Muscle of leg (tissue), 11 donors: ENCODE data around the gene MRPS5. TPM values are rescaled to one million over a fixed set of nuclear protein-coding genes. Genes with fewer than 3 reads are reported as not detected.
A peak's percentile ranks its signal among the peaks of the same experiment; 100 is the strongest.

Experiments used
- DNase-seq: peaks from one replicate; pipeline ENCODE4 v3.0.0; 2013
- H3K27ac ChIP-seq: one replicate; pipeline ENCODE4 v1.5.1; 2013; ENCODE audit warnings: mild to moderate bottlenecking, low read length, control low read depth
- H3K27me3 ChIP-seq: one replicate; pipeline ENCODE4 v1.6.1; 2013; ENCODE audit warnings: low read length; ENCODE audit not compliant: control insufficient read depth, insufficient read depth
- H3K36me3 ChIP-seq: one replicate; pipeline ENCODE4 v1.6.1; 2013; ENCODE audit warnings: low read length; ENCODE audit not compliant: control insufficient read depth, insufficient read depth
- H3K4me1 ChIP-seq: one replicate; pipeline ENCODE4 v1.6.1; 2013; ENCODE audit warnings: low read length; ENCODE audit not compliant: control insufficient read depth, insufficient read depth
- H3K4me3 ChIP-seq: one replicate; pipeline ENCODE4 v1.5.1; 2013; ENCODE audit warnings: low read length, control low read depth
- H3K9me3 ChIP-seq: replicated peaks from 2 replicates; pipeline ENCODE4 v1.6.1; 2013; ENCODE audit warnings: low read depth, low read length; ENCODE audit not compliant: control insufficient read depth
- WGBS: methylation state at CpG from one replicate; pipeline ENCODE4 v1.1.5; 2013; ENCODE audit warnings: missing lambda C conversion rate; ENCODE audit not compliant: insufficient coverage; 5-methylcytosine and 5-hydroxymethylcytosine counted together
- polyA plus RNA-seq, 8 donors: library from polyadenylated mRNA; unstranded; fragments of 120-200 nt; gene quantifications; one replicate each; pipeline versions ENCODE4 v1.2.1 to v1.2.3, GENCODE V29; 2013; ENCODE audit warnings: inconsistent platforms in 1 of 8, low replicate concordance in 1 of 8; ENCODE audit not compliant: insufficient read length in 8 of 8, insufficient read depth in 1 of 8
- total RNA-seq: library from RNA; stranded (reverse); fragments of 120-200 nt; gene quantifications from one replicate; pipeline ENCODE4 v1.2.4, GENCODE V29; 2013

The MRPS5 gene
- total and polyA plus RNA-seq, 9 donors: 44.3 to 67.0 (median 50.8) TPM

DNA sequence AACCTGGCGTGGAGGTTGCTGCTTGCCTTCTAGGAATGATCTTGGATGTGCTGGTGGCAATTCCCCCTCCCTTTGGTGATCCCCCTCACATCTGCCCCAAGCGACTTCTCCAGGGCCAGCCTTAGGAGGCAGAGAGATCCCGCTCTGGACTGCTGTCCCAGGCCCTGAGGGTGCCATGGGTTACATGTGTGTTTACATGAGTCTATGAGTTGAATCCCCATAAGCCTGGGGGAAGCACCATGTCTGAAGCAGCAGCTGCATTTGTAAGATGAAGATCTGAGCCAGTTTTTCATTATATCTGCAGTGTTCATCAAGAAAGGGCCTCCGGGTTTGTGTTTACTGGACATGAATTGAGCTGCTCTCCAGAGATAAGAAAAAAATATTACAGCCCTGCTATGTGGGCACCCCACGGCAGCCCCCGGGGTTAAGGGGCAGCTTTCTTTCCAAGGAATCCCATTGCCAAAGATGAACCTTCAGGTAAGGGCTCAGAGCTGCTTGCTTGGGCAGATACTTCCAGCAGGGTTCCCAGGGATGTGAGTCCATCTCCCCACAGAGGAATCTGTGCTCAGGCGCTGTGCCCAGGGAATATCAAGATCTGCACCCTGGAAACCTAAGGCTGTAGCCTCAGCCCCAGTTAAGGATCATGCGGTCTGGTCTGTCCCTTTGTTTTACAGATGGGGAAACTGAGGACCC, 46.0 kb downstream of the MRPS5 start:
- no peak for DNase-seq
- peaks cover 49% of the 10 kb centered on the region for H3K27me3 ChIP-seq
- no peak overlapping the region for H3K27ac ChIP-seq
- no peaks in the 10 kb centered on the region for H3K9me3 ChIP-seq
- H3K36me3 ChIP-seq: no peaks in the 10 kb centered on the region
- no peak overlapping the region for H3K4me3 ChIP-seq
- H3K4me1 ChIP-seq: peaks cover 14% of the 10 kb centered on the region
- 60% methylated on average over 2 of the region's 8 CpGs for WGBS

DNA sequence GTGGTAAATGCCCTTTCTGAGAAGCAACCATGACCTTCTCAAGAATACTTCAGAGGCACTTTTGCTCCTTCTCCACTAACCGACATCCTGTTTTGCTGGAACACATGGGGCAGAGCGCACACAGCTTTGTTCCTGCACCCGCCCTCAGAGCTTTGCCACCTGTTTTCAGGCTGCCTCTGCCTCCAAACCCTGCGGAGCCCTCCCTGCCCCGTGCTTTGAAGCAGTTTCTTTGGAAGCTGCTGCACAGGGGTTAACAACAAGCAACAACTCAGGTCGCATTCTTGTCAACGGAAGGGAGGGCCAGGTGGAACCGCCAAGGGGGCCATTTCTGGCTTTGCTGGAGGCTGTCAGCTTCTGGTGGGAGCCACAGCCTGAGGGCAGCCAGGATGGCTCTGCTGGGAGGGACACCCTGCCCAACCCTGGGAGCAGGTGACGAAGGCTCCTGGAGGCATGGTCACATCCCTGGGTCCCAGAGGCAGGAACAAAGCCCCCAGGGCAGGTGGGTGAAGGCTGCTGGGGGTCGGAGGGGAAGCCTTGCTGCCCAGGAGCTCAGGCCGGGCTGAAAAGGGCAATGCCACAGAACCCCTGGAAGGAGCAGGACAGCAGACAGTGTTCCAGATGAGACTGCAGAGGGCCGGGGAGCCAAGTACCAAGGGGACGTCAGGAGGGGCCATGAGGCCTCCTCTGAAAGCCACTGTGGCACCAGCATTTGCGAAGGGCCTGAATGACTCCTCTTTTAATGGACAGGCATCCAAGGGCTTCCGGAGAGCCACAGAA, 46.8 kb downstream of the MRPS5 start:
- no peak for DNase-seq
- Histone ChIP-seq H3K27ac (no peak overlapping the region), H3K4me3 (no peak overlapping the region), H3K27me3 (peaks cover 49% of the 10 kb centered on the region), H3K36me3 (no peaks in the 10 kb centered on the region), H3K4me1 (peaks cover 14% of the 10 kb centered on the region), H3K9me3 (no peaks in the 10 kb centered on the region)
- WGBS: 50% methylated on average over 13 of the region's 15 CpGs

DNA sequence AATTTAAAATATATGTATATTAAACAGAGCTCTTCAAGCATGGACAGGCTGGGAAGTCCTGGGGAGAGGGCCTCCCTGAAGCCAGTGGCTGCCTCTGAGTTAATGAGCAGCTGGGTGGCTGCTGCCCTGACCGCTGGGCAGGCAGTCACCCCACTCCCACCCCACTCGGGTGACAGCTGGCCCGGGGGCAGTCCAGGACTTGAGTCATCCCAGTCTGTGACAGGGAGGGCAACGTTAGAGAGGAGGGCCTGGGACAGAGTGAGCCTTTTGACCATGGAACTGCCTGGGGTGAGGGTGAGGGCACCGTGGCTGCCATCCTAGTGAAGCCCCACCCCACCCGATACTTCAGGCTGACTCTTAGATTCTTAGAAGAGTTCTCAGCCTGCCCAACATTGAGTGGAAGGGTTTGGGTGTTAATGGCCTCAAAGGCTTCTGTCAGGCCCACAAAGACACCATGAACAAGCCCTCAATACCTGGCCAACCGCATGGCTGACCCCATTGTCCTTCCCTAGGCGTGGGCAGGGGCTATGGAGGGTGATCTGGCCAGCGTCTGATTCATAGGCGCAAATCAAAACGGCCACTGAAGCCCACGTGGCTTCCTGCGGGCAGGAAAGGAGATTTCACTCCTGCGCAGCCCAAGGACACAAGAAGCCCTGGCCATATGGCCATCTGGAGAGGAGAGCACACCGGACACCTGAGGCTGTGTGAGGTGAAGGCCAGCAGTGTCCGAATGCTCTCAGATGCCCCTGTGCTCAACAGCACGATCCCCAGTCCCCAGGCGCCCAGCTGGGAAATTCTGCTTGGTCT, 47.5 kb downstream of the MRPS5 start:
- H3K27ac ChIP-seq: no peak overlapping the region
- H3K36me3 ChIP-seq: no peaks in the 10 kb centered on the region
- peaks cover 46% of the 10 kb centered on the region for H3K27me3 ChIP-seq
- WGBS: 72% methylated on average over 13 of the region's 18 CpGs
- peaks cover 14% of the 10 kb centered on the region for H3K4me1 ChIP-seq
- DNase-seq: peak; percentile 35
- no peaks in the 10 kb centered on the region for H3K9me3 ChIP-seq
- H3K4me3 ChIP-seq: no peak overlapping the region

DNA sequence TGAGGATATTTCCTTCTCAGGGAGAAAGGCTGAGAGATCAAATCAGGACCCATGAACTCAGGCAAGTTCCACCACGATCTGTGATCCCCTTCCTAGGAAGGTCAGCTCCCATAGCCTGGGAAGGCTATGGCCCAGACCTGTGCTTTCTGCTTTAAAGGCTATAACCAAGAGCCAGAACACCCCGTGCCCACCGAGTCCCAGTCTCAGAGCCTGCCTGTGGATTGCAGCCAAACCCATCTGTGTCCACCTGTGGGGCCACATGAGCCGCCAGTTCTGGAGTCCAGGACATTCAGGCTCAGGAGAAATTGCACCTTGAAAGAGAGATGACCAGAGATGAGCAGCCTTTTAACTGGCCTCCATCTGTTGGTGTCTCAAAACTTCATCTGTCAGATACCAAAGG, 49.2 kb downstream of the MRPS5 start:
- WGBS: 73% methylated on average over 4 of the region's 4 CpGs
- Histone ChIP-seq H3K27ac (no peak overlapping the region), H3K27me3 (peaks cover 32% of the 10 kb centered on the region), H3K4me1 (peaks cover 14% of the 10 kb centered on the region), H3K4me3 (no peak overlapping the region), H3K9me3 (no peaks in the 10 kb centered on the region), H3K36me3 (no peaks in the 10 kb centered on the region)
- DNase-seq: no peak

DNA sequence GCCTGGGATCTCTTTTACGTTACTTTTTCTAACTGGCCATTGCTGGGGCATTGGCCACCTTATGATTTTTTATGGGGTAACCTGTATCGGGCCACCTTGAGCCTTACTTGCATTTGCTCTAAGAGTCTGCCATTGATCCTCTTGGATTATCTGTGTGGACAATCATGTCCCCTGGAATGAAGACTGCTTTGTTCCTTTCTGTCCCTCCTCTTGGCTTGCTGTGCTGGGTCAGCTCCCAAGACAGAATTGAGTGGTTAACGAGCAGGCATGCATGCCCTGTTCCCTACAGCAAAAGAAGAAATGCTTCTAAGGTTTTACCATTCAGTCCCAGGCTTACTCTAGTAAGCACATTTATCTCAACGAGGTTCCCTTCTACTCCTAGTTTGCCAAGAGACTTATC, 49.8 kb downstream of the MRPS5 start:
- Histone ChIP-seq H3K27me3 (peaks cover 27% of the 10 kb centered on the region), H3K9me3 (no peaks in the 10 kb centered on the region), H3K4me3 (no peak overlapping the region), H3K36me3 (no peaks in the 10 kb centered on the region), H3K27ac (no peak overlapping the region), H3K4me1 (peaks cover 9% of the 10 kb centered on the region)
- no peak for DNase-seq
- WGBS: 77% methylated on average over 3 of the region's 4 CpGs

DNA sequence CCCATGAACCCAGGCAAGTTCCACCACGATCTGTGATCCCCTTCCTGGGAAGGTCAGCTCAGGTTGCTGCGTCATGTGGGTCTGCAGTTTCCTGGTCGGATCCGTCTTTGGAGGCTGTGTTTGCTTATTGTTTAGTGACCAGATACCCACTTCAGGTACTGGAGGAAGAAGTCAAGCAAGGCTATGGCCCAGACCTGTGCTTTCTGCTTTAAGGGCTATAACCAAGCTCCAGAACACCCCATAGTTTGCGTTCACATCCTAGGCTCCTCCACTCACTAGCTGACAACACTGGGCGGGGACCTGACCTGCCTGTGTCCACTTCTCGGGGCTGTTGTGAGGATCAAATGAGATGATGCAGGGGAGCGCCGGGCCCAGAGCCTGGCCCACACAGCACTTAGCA, 52.1 kb downstream of the MRPS5 start:
- WGBS: 55% methylated on average over 2 of the region's 9 CpGs
- DNase-seq: no peak

DNA sequence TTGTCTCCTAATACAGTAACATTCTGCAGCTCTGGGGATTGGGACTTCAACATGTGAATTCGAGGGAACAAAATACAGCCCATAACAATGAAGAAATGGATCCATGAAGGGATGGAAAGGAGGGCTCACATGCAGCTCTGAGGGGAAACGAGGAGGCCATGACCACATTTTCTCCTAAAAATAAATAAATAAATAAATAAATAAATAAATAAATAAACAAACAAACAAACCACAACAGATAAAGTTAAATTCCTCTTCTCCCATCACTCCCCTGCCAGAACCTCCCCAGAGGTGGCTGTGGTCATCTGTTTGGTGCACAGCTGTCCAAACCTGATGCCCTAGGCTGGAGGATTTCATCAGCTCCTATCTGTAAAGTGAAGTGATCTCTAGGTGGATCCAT, 53.4 kb downstream of the MRPS5 start:
- WGBS: no CpG with 5 or more reads among the region's 2 CpGs
- no peak overlapping the region for H3K4me3 ChIP-seq

More for the DNA sequence above, 52.1 kb downstream of the MRPS5 start:
- no peaks in the 10 kb centered on the region for H3K9me3 ChIP-seq
- H3K27me3 ChIP-seq: peaks cover 7% of the 10 kb centered on the region
- peaks cover 3% of the 10 kb centered on the region for H3K4me1 ChIP-seq
- H3K4me3 ChIP-seq: no peak overlapping the region
- H3K36me3 ChIP-seq: no peaks in the 10 kb centered on the region
- H3K27ac ChIP-seq: no peak overlapping the region

DNA sequence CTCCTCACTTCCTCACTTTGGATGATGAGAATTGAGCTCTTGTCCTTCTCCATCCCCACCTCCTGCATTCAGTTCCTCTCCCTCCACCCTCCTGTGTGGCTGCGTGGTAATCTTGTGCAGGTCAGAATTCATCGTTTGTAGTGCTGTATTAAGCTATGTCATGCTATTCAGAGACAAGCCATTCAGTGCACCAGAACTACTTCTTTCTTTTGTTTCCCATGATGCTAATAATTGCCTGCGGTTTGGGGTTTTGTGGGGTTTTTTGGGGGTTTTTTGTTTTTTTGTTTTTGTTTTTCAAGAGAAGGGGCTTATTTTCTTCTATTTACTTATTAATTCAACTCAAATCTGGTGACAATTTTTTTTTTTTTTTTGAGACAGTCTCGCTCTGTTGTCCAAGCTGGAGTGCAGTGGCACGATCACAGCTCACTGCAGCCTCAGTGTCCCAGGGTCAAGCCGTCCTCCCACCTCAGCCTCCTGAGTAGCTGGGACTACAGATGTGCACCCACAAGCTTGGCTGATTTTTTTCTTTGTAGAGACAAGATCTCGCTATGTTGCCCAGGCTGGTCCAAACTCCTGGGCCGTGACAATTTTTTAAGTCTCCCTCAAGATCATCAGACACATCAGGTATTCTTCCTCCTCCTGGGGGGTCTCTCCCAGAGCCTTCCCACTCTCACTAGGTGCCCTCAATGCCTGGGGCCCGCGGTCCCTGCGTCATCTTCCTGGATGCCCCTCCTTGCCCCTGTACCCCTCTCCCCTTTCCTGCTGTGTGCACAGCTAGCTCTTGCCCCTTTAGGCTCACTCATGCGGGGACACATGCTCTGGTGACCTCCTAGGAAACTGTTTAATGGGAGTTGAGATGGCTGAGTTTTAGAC, 58.3 kb downstream of the MRPS5 start:
- Histone ChIP-seq H3K4me1 (peaks cover 2% of the 10 kb centered on the region), H3K9me3 (no peaks in the 10 kb centered on the region), H3K27me3 (no peaks in the 10 kb centered on the region), H3K36me3 (no peaks in the 10 kb centered on the region), H3K27ac (no peak overlapping the region), H3K4me3 (no peak overlapping the region)
- DNase-seq: no peak
- 81% methylated on average over 5 of the region's 12 CpGs for WGBS

More for the DNA sequence above, 53.4 kb downstream of the MRPS5 start:
- no peak for DNase-seq
- no peak overlapping the region for H3K27ac ChIP-seq
- no peaks in the 10 kb centered on the region for H3K27me3 ChIP-seq
- no peaks in the 10 kb centered on the region for H3K4me1 ChIP-seq
- no peaks in the 10 kb centered on the region for H3K36me3 ChIP-seq
- H3K9me3 ChIP-seq: no peaks in the 10 kb centered on the region

DNA sequence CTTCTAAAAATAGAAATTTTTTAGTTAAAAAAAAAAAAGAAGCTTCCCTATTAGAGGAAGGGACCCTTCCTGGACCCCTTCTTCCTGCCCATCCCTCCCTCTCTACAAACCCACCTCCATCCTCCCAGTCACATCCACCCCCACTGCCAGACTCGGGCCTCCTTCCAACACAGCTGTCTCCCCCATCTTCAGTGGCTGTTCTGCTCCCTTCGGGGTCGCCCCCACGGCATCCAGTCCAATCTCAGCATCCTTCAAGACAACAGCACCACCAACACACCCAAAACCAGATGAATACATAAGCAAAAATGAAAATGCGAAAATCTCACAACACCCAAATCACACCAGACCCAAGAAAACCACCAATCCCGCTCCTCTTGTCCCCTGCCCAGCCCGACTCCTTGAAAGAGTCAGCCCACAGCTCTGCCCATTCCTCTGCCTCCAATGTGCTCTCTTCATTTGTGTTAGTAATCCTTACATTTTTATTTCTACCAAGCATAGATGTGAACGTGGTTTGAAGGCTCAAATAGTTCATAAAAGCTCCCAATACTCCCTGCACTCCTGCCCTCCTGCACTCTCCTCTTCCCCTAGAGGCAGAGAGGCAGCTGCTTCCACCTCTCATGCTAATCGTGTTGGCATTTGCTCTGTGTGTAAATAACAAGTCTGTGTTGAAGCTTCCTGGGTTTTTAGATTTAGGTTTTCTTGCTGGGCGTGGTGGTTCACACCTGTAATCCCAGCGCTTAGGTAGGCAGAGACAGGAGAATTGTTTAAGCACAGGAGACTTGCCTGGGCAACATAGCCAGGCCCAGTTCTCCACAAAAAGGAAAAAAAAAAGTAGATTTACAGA, 59.1 kb downstream of the MRPS5 start:
- H3K36me3 ChIP-seq: no peaks in the 10 kb centered on the region
- 74% methylated on average over 7 of the region's 11 CpGs for WGBS
- H3K27me3 ChIP-seq: no peaks in the 10 kb centered on the region
- no peak overlapping the region for H3K27ac ChIP-seq
- no peak overlapping the region for H3K4me3 ChIP-seq
- peaks cover 2% of the 10 kb centered on the region for H3K4me1 ChIP-seq
- no peak for DNase-seq
- H3K9me3 ChIP-seq: no peaks in the 10 kb centered on the region
